Thyroid gland (tissue), 4 donors: ENCODE data around the gene FYN.

Source experiments
- POLR2A ChIP-seq, 2 donors: fragments of 450-650 bp; IDR thresholded peaks; one replicate each; pipeline ENCODE4 v1.6.1; 2017; ENCODE audit warnings: antibody characterized with exemption in 2 of 2, mild to moderate bottlenecking in 2 of 2, moderate library complexity in 1 of 2
- TF ChIP-seq, protein P1 (sequence below), 6 experiments: fragments of 200-600 bp in 3 of 6; fragments of 450-650 bp in 3 of 6; sonication (generic) in 3 of 6; IDR thresholded peaks; one replicate each; pipeline ENCODE4 v1.5.1; 2016 to 2019; ENCODE audit warnings: antibody characterized with exemption in 6 of 6, mild to moderate bottlenecking in 2 of 6, inconsistent platforms in 1 of 6, moderate library complexity in 1 of 6

DNA sequence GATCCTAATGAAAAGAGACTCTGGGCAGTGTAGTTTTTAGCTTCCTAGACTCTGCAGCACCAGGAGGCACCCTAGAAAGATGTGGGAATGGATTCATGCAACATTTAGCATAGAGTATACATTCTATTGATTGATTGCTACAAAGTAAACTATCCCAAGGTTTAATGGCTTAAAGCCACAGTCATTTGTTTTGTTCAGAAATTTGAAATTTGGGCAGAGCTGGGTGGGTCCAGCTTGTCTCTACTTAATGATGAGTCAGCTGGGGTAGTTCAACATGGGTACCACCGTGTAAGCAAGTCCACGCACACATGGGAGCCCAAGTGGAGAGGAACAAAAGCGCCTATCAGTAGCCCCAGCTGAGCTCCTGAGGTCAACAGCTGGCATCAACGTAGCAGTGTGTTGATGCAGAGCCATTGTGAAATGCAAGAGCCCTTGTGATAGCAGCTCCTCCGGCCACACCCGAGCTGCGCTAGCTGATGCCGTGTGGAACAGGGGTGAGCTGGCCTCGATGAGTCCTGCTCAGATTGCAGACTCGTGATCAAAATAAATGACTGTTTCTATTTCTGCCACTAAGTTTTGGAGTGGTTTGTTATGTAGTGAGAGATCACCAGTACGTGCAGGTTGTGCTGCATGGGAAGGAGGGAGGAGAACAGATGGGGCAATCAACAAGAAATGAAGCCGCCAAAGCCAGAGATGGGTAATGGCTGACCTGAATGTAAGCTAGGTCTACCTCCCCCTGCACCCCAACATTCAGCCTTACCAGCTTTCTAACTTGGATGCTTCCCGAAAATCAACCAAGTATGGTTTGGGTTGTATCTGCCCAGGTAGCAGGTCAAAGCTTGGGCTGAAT lies 221.8 kb downstream of the FYN start:
- TF ChIP-seq, protein P1, sequence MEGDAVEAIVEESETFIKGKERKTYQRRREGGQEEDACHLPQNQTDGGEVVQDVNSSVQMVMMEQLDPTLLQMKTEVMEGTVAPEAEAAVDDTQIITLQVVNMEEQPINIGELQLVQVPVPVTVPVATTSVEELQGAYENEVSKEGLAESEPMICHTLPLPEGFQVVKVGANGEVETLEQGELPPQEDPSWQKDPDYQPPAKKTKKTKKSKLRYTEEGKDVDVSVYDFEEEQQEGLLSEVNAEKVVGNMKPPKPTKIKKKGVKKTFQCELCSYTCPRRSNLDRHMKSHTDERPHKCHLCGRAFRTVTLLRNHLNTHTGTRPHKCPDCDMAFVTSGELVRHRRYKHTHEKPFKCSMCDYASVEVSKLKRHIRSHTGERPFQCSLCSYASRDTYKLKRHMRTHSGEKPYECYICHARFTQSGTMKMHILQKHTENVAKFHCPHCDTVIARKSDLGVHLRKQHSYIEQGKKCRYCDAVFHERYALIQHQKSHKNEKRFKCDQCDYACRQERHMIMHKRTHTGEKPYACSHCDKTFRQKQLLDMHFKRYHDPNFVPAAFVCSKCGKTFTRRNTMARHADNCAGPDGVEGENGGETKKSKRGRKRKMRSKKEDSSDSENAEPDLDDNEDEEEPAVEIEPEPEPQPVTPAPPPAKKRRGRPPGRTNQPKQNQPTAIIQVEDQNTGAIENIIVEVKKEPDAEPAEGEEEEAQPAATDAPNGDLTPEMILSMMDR (IDR thresholded peaks at IDR 0.05), result no peak
- no peak for TF ChIP-seq POLR2A (IDR thresholded peaks at IDR 0.05)
